Activated effector memory CD4-positive, alpha-beta T cell treated with anti-CD3 and anti-CD28 coated beads, Interleukin-2, amount 50 U/mL, for 16 hours (primary cell): ENCODE data around the gene GZMM.

Source experiments
- DNase-seq: peaks from one replicate; pipeline ENCODE4 v3.0.0-alpha.2; 2020

GZMM gene

DNA sequence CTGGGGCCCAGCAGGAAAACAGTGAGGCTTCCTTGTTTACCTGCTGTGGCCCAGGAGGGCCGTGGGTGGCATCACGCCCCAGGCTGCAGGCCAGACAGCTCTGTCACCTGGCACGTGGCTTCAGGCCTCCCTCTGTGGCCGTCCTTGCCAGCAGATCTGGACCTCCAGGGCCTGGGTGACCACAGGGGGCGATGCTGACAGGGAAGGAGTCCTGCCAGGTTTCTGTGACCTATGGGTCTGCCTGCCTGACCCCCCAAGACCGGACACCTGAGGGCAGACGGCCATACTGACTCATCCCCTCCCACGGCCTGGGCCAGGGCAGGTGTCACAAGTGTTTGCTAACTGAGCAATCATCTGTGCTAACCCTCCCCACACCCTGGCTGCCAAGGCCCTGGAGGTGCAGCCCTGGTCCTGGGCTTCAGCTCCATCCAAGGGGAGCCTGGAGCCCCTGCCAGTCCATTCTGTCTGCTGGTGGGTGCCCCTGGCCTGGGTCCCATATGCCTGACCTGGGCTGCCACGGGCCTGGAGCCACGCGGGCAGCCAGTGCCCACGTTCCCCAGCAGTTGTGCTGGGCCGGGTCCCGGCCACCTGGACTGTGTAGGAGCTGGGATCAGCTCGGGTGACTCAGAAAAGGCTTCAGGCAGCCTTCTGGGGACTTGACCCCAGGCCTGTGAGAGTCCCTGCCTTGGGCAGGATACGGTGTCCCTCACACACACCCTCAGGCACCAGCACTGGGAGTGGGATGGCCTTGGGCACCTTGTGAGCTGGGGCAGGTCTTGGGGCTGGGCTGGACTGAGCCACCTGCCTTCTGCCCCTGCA is 8.6 kb upstream of the GZMM start:
- DNase-seq = no peak

DNA sequence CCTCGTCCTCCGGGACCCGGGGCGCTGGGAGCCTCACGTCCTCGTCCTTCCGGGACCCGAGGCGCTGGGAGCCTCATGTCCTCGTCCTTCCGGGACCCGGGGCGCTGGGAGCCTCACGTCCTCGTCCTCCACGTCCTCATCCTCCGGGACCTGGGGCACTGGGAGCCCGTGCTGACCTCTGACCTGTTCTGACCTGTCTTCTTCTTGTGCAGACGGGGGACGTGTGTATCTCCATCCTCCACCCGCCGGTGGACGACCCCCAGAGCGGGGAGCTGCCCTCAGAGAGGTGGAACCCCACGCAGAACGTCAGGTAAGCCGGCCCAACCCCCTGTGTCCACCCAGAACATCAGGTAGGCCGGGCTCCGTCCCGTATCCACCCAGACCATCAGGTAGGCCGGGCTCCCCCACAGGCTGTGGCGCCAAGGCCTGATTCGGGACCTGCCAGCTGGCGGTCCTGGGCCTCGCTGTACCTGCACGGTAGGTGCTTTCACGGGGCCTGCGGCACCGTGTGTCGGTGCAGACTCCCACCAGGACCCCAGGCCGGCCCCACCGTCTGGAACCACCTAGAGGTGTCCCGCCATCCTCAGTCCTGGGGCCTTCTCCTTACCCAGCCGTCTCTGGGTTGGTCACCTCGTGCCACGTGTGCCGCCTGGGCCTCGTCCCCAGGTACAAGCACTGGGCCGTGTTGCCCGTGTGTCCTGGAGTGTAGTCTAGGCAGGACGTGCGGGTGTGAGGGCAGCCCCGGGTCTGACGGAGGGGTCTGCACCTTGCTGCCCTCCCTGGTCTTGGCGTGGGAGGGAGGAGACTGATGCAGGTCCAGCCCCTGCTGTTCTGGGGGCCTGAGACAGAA is 7.6 kb upstream of the GZMM start:
- no peak for DNase-seq

DNA sequence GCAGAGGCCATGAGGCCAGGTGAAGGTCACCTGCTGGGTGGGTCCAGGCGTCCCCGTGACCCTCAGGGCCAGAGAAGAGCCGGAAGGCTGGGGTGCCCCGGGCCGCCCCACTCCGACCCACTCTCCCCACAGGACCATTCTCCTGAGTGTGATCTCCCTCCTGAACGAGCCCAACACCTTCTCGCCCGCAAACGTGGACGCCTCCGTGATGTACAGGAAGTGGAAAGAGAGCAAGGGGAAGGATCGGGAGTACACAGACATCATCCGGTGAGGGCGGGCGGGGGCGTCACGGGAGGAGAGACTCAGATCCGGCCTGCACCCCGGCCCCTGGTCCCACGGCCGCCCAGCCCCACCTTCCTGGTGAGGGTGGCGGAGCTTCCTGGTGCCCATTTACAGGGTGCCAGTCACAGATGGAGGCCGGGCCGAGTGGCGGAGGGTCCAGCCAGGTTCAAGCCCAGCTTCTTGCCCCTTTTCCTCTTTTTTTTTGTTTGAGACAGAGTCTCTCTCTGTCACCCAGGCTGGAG is 6.9 kb upstream of the GZMM start:
- DNase-seq = no peak

DNA sequence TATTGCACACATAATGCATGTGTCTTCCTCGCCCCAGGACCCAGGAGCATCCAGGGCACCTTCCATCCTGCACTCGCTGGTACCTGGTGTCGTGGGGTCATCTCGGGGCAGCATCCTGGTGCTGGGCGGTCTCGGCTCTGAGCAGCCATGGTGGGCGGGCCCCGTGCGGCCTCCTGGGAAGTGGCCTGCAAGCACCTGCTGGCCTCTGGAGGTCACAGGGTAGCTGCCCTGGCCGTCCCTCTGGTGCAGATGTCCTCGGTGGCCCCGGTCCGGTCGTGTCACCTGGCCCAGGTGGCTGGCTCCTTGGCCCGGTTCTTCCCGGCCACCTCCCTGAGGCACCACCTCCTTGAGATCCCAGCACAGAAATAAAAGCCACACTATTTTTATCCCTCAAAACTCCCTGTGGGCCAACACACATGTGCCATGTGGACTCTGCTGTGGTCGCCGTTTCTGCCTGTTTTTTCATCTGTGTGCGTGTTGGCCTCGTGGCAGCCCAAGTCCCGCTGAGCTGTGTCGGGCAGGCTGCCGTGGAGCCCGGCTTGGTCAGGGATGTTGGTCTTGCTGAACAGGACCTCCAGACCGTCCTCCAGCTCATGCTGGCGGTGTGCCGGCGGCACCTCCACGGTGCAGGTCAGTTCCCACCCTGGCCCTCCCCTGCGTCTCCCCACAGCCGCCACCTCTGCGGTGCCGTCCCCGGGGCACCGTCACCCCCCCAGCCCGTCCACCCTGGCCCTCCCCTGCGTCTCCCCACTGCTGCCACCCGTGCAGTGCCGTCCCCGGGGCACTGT is 5.0 kb upstream of the GZMM start:
- DNase-seq = no peak

DNA sequence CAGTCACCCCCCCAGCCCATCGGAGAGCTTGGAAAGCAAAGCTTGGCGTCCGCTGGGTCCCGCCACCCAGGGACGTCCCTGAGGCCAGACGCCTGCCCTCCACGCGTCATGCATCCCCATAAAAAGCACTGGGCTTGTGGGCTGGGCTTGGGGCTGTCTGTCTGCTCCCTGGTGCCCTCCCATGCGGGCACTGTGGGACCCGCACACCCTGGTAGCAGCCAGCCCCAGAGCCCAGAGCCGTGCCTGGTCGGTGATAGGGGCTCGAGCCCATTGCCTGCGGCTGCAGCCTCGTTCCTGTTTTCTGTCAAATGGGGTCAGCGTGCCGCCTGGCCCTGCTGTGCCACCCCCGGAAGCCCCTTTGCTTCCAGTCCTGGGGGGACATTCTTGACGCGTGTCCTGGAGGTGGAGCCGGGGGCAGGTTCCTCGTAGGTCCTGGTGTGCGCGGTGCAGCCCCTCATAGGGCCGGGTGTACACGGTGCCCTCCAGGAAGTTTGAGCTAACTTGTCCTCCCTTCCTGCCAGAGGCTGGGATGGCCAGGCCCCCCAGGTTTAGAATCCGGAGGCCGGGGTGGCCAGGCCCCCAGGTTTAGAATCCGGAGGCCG is 4.3 kb upstream of the GZMM start:
- no peak for DNase-seq

DNA sequence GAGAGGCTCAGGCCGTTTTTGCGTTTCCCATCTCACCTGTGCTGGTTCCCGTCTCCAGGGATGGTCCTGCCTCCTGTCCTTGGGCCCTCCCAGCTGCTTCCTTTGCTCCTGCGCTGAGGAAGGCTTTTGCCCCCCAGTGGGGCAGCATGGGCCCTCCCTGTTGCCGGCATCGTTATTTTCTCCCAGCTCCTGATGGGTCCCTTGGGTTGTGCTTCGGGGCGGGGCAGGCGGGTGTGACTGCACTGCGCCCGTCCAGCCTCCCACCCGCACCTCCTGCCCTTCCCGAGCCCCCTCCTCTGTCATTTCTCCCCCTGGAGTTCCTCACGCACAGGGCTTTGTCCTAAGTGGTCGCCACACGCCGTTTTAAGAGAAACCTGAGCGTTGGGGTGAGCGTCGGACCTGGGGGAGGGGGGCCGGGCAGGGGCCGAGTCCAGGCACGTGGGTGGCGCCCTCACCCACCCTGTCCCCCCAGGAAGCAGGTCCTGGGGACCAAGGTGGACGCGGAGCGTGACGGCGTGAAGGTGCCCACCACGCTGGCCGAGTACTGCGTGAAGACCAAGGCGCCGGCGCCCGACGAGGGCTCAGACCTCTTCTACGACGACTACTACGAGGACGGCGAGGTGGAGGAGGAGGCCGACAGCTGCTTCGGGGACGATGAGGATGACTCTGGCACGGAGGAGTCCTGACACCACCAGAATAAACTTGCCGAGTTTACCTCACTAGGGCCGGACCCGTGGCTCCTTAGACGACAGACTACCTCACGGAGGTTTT is 2.8 kb upstream of the GZMM start:
- no peak for DNase-seq

DNA sequence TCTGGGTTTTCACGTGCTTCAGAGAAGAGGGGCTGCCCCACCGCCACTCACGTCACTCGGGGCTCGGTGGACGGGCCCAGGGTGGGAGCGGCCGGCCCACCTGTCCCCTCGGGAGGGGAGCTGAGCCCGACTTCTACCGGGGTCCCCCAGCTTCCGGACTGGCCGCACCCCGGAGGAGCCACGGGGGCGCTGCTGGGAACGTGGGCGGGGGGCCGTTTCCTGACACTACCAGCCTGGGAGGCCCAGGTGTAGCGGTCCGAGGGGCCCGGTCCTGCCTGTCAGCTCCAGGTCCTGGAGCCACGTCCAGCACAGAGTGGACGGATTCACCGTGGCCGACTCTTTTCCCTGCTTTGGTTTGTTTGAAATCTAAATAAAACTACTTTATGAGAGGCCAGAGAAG is 2.2 kb upstream of the GZMM start:
- no peak for DNase-seq

DNA sequence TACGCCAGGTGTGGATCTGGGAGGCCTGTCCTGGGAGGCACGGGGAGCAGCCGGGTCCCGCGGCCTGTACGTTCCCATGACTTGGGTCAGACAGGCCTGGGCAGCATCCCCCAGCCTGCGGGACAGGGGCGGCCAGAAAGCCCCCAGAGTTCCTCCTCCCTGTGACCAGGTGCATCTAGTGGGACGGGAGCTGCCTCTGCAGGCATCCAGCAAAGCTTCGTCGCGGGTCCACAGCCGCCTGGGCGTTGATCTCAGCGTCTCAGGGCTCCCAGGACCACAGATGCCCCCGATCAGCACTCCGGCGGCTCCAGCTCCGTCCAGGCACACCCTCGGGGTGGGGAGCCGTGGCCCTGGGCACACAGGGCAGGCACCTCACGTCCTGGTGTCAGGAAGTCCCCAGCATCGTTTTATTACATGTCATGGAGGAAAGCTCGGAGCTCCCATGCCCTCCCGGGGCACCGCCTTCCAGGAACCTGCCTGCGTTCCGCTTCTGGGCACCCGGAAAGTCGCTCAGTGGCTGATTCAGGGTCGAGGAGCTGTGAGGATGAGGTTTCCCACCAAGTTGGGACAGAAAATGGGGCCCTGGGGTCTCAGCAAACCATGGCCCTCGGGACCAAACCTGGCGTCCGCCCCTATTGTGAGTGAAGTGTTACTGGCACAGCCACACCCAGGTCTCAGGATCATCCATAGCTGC is 1.5 kb upstream of the GZMM start:
- DNase-seq = no peak

DNA sequence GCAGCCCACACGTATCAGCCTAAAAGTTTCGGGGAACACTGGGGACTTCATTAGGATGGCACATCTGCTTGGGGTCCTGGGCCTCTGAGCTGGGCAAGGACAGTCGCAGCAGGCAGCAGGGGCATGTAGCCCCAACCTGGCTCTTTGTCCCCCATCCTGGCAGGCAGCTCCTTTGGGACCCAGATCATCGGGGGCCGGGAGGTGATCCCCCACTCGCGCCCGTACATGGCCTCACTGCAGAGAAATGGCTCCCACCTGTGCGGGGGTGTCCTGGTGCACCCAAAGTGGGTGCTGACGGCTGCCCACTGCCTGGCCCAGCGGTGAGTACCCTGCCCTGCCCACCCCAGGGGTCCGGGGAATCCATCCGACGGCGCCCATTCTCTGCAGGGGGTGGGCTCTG is 3.3 kb downstream of the GZMM start:
- no peak for DNase-seq

DNA sequence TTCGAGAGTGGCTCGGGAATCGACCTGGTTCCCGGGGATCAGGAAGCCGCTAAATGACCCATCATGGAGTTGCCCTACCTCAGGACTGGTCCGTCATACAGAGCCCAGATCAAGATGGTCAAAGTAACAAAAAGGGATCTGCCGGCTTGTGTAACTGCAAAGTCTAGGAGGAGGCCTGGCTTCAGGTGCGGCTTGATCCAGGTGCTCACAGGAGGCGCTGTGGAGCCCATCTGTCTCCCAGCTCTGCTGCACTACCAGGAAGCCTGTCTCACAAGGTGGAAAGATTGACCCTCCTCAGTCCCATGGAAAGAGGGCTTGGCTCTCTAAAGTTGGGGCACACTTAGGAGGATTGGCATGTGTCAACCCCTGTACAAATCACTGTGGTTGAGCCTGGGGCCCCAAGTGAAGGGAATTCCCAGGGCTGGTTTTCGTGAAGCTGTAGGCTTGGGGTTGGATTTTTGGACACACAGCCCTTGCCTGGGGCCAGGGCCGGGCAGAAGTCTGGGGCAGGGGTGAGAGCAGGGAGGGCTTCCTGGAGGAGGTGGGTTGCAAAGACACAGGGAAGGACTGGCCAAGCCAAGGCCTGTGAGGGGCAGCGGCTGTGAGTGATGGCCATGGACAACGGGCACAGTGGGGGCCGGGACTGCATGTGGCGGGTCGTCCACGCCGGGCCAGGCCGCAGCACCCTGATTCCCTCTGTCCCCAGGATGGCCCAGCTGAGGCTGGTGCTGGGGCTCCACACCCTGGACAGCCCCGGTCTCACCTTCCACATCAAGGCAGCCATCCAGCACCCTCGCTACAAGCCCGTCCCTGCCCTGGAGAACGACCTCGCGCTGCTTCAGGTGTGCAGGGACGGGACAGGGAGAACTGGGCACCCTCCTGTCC is 4.2 kb downstream of the GZMM start:
- no peak for DNase-seq

DNA sequence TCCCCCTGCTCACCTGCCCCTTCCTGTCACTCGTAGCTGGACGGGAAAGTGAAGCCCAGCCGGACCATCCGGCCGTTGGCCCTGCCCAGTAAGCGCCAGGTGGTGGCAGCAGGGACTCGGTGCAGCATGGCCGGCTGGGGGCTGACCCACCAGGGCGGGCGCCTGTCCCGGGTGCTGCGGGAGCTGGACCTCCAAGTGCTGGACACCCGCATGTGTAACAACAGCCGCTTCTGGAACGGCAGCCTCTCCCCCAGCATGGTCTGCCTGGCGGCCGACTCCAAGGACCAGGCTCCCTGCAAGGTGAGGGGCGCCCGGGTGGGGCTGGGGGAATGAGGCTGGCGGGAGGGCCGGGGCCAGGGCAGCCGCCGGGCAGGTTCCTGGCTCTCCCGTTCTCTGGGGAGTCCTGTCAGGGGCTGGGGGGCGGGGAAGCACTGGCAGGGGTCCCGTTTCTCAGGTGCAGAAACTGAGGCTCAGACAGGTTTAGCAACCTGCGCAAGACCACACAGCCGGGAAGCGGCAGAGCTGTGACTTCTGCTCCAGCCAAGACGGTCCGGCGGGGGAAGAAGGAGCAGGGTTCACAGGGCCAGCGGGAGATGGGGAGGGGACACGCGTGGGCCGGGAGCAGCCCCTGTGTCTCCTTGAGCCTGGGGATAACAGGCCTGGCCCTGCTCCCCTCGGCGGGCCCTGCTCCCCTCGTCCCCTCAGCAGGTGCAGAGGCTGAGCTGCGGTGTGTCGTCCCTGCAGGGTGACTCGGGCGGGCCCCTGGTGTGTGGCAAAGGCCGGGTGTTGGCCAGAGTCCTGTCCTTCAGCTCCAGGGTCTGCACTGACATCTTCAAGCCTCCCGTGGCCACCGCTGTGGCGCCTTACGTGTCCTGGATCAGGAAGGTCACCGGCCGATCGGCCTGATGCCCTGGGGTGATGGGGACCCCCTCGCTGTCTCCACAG is 5.3 kb downstream of the GZMM start:
- DNase-seq = no peak

DNA sequence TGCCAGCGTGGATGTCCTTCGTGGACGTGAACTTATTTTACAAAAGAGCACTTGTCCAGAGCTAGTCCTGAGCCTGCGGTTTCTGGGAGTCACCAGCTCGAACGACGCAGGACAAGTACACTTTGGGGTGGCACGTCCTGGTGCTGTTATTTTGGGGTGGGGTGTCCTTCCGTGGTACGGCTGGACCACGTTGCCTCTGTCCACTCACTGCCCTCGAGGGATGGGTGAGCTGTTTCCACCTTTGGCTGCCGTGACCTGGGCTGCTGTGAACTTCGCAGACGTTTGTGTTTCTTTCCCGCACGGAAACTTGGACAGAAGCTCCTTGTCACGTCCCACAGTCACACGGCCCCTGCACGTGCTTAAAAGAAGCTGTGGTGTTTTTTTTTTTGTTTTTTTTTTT is 11.0 kb downstream of the GZMM start:
- no peak for DNase-seq

DNA sequence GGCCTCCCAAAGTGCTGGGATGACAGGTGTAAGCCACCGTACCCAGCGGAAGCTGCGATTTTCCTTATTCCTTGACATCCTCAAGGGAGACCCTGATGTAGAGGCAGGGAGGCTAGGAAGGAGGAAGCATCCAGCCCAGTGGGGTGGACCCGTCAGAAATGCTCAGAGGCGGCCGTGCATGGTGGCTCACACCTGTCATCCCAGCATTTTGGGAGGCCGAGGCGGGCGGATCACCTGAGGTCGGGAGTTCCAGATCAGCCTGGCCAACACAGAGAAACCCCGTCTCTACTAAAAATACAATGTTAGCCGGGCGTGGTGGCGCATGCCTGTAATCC is 11.6 kb downstream of the GZMM start:
- no peak for DNase-seq

DNA sequence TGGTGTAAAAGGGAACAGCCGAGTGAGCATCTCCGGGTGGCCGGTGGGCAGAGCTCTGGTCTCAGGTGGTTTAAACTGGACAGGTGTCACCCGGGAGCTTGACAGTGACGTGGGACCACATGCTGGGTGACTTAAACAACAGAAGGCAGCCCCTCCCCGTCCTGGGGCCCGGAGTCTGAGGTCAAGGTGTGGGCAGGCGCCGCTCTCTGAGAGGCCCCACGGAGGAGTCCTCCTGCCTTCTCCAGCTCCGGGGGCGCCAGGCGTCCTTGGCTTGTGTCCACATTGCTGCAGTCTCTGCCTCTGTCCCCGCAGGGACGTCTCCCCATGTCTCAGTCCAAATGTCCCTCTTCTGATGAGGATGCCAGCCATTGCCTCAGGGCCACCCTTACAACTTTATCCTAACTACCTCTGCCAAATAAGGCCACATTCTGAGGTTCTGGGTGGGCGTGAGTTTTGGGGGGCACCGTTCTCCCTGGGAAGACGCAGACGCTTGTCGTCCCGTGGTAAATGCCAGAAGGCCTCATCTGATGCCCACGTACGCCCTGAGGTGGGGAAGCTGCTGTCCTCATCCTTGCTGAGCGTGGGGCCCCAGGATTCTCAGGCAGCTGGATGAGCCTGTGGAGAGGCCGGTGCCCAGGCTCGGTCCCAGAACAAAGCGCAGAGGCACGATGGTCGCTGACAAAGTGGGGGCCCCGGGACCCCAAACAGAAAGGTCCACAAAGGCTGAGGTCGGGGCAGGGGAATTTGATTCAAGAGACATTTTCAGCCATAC is 12.9 kb downstream of the GZMM start:
- DNase-seq = no peak

DNA sequence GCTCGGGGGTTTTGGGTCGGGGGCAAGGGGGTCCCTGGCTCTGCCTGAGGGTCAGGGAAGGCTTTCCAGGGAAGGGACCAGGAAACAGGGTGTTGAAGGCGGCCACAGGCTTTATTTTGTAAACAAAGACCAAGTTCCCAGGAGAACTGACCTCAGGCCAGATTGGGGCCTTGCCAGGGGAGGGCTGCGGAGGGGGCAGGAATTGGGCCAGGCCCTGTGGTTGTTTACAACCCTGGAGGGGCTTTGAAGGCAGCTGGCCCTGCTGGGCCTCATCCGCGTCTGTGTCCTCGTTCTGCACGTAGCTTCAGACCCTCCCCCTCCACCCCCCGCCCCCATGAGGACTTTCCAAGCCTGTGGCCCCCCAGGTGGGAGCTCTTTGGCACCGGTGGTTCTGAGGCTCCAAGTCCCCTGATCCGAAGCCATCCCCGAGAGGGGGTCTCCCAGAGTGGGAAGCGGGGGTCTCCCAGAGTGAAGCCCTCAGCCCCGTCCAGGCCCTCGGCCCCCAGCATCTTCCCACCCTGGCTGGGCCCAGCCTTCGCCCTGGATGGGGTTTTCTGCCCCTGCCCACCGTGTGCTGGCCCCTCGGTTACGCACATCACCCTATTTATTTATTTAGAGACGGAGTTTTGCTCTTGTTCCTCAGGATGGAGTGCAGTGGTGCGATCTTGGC is 15.1 kb downstream of the GZMM start:
- DNase-seq = no peak

DNA sequence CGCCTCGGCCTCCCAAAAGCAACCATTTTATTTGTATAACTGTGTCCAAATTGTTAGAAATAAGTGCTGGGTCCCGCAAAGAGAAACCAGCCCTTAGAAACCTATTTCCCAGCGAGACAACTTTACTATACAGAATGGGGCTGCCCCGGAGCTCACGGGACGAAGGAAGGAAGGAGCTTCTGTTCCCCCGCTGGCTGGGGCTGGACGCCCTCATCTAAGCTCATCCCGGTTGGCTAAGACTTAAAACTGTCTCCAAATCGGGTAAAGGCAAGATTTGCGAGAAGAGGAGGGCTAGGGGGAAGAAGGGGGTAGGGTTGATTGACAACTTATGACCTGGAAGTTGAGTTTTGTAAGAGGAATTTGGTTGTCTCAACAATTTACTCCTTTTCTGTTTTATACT is 16.3 kb downstream of the GZMM start:
- no peak for DNase-seq

DNA sequence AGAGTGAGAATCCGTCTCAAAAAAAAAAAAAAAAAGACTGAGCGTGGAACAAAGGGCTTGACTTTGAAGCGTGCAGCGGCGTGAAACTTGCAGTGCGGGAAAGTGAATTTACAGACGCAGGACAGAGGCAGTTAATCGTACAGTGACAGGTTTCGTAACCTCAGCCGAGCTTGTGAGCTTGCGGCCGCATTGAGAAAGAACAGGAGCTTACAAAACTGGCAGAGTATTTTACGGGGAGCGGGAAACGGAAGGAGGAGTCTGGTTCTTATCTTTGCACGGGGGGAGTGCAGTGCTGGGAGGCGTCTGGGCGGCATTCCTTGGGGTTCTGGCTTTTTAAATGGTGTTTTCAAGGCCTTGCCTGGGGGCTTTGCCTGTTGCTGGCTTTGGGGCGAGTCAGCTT is 22.6 kb downstream of the GZMM start:
- DNase-seq = no peak

DNA sequence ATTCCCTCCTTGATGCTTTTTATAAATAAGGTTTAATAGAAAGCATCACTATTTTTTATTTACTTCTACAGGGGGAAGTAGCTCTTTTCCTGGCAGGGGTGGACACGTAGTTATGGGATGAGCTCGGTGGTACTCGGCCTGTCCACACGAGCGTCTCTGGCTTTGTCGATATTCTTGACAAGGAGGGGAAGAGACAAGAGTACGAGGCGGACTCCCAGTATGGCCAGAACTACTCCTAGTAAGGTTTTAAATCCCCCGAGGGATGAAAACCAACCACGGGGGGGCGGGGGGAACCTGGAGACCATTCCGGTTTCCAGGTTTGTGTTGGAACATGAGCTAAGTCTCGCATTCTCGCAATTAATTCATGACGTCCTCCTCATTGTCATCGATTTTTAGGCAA is 23.0 kb downstream of the GZMM start:
- no peak for DNase-seq
